Superior temporal gyrus (tissue), 1 donor: Measurements from ENCODE around the gene TRIM52.
"Not testable (repeated sequence)": the region's sequence is repeated elsewhere in the genome, so short reads cannot be mapped to it uniquely, and the experiment has no call there.

ENCODE experiments used
- DNase-seq: peaks from one replicate; pipeline ENCODE4 v3.0.0-alpha.2; 2016; ENCODE audit errors: extremely low spot score

The TRIM52 gene

DNA sequence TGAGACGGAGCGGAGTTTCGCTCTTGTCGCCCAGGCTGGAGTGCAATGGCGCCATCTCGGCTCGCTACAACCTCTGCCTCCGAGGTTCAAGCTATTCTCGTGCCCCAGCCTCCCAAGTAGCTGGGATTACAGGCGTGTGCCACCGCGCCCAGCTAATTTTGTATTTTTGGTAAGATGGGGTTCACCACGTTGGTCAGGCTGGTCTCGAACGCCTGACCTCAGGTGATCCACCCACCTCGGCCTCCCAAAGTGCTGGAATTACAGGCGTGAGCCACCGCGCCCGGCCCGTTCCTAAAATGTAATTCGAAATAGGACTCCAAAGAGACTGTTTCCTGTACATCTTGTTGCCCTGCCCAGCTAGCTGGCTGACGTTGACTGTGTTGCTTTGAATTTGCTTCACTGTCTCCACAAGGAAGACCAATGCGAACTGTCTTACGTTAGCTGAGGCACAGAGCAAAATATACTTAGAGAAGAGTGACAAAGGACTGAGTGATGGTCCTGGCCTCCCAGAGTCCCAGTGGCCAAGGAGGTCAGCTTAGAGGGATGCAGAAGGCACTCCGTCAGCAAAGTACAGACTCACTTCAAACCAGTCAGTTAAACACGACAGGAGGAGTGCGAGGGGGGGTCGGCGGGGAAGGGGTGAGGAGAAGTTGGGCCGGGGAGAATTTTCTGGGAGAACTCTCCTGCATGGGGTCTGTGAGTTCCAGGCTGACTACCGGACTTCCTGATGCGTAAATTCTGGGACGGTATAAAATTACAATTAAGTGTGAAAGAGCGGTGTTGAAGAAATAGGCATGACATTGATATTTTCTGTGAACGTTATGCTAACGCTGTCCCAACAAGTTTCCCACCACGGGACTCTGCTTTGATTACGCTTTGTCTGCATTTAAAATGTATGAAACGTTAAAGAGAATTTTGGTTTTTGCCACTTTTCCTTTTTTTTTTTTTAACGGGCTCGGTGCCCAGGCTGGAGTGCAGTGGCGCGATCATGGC is 44.6 kb downstream of the TRIM52 start:
- DNase-seq = no peak

DNA sequence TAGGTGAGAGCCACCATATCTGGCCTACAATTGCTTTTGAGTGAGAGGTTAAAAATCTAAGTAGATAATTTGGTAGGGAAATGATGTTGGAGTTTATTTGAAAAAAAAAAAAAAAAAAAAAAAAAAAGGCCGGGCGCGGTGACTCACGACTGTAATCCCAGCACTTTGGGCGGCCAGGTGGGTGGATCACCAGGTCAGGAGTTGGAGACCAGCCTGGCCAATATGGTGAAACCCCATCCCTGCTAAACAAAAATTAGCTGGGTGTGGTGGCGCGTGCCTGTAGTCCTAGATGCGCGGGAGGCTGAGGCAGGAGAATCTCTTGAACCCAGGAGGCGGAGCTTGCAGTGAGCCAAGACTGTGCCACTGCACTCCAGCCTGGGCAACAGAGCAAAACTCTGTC is 46.7 kb downstream of the TRIM52 start:
- not testable (repeated sequence) for DNase-seq

DNA sequence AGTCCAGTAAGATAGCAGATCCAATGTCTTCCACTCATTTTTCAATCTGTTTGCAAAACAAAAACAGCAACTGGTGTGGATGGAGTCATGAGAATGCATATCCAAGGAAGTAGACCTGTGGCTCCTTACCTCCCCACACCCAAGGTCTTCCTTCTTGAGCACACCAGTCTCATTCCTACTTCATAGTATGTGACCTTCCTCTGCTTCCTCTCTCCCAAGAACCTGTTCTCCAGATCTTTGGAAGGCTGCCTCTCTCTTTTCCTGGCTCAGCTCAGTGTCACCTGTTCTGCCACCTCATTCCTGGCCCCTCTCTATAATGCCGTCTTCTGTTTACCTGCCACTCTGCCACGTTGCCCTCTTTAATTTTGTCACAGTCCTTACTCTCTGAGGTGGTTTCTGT is 48.0 kb downstream of the TRIM52 start:
- no peak for DNase-seq

DNA sequence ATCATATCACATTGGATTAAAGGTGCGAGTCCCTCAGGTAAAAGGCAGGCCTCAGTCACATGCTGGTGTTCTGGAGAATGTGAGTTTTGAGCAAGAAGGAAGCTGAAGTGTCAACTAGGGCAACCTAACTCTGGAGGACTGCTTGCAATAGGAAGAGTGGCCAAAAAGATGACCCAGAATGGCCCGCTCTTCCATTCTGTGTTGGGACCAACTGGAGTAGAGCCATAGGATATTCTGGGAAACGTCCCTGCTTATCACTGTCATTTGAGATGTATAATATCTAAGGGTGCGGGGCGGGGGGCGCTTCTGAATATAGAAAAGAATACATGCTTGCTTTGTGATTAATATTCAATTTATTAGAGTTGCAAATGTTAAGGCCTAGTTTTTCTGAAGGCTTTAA is 48.9 kb downstream of the TRIM52 start:
- no peak for DNase-seq

DNA sequence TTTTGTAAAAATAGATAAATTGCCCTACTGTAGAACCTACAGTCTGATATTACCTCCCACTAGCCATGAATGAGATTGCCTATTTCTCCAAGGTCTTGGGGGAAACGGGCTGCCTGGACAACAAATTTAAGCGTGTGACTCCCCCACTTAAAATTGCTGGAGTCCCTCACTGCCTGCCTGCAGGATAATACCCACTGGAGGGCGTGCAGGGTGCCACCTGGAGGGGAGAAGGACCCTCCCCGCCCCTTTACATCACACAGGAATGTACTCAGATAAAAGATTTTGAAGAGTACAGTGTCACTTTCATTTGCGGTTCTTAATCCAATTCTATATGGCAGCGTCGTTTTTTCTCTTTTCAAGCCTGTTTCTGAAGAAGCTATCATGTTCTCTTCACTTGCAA is 49.7 kb downstream of the TRIM52 start:
- DNase-seq = no peak

DNA sequence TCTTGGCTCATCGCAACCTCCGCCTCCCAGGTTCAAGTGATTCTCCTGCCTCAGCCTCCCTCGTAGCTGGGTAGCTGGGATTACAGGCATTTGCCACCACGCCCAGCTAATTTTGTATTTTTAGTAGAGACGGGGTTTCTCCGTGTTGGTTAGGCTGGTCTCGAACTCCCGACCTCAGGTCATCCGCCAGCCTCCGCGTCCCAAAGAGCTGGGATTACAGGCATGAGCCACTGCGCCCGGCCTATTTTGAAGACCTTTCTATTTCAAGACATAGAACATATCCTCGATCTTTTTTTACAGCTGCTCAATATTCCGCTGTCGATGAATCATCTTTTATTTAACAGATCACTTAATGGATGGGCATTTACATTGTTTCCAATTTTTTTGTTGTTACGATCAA is 50.2 kb downstream of the TRIM52 start:
- DNase-seq = not testable (repeated sequence)

DNA sequence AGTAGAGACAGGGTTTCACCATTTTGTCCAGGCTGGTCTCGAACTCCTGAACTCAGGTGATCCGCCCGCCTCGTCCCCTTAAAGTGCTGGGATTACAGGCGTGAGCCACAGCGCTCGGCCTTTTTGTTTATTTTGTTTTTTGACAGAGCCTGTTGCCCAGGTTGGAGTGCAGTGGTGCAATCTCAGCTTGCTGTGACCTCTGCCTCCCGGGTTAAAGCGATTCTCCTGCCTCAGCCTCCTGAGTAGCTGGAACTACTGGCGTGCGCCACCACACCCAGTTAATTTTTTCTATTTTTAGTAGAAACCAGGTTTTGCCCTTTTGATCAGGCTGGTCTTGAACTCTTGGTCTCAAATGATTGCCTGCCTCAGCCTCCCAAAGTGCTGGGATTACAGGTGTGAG is 50.8 kb downstream of the TRIM52 start:
- DNase-seq = not testable (repeated sequence)

DNA sequence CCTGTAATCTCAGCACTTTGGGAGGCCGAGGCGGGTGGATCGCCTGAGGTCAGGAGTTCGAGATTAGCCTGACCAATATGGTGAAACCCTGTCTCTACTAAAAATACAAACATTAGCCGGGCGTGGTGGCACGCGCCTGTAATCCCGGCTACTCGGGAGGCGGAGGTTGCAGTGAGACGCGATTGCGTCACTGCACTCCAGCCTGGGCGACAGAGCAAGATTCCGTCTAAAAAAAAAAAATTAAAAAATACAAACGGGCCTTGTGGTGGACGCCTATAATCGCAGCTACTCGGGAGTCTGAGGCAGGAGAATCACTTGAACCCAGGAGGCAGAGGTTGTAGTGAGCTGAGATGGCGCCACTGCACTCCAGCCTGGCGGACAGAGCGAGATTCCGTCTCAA is 51.9 kb downstream of the TRIM52 start:
- DNase-seq = not testable (repeated sequence)

DNA sequence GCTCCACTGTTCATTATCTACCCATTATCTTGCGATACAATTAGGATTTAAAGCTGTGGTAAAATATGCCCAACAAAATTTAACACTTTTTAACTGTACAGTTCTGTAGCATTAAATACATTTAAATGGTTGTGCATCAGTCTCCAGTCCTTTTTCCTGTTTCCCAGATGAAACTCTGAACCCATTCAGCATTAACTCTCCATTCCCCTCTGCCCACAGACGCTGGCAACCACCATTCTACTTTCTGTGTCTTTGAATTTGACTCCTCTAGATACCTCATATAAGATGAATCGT is 53.0 kb downstream of the TRIM52 start:
- DNase-seq = no peak

DNA sequence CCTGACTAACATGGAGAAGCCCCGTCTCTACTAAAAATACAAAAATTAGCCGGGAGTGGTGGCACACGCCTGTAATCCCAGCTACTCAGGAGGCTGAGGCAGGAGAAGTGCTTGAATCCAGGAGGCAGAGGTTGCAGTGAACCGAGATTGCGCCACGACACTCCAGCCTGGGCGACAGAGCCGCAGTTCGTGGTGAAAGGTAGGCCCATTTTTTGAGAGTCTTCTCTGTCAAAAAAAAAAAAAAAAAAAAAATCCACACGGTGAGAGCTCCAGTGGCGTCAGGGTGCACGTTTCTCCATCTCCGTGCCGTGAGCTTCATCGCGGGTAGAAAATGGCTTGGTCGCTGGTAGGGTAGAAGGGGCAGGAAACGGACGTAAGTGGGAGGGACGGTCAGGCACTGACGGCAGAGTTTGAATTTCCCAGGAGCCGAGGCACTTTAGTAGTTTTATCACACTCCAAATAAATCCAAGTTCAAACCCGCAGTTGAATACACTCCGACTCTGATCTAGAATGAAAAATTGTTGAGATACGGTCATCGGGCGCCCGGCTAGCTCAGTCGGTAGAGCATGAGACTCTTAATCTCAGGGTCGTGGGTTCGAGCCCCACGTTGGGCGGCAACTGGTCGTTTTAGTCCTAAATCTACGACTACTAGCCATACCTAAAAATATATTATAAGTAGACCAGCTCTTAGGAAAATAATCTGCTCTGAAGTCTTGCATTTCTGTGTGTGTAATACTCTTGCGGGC is 53.6 kb downstream of the TRIM52 start:
- DNase-seq = peak; percentile 90

DNA sequence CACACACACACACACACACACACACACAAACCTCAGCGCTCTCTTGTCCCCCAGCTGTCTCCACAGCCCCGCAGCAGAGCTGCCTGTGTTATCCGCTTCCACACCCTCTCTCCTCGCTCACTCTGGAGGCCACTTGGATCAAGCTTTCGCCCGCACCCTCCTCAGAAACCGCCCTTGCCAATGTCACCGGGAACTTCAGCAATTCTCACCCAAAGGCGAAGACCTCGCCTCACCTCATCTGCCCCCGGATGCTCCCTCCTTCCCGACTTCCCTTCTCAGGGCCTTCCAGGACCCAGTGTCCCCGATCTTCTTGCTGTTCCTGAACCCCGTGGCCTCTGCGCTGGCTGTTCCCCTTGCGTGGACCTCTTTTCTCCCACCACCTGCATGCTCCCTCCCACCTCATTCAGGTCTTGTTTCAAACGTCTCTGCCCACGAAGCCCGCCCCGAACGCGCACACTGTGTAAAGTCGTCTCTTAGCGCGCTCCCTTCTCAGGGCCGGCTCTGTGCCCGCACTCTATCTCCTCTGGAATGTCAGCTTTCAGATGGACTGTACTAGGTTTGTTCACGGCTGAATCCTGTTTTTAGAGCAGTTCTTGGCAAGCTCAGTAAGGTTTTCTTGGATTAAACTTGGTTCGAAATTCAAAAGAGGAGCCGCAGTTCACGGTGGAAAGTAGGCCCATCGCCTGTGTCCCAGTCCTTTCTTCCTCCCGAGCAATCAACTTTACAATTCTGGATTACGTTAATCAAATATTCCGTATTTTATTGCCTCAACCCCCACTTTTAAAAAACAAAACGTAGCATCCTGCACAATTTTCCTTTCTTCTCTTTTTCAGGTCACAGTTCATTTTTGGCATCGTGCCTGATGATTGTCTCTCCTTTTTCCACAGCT is 54.9 kb downstream of the TRIM52 start:
- no peak for DNase-seq
